NCI-H82 treated with DMSO at 0.1 percent for 48 hours (cell line): Measurements from ENCODE around the gene FEM1B.

Experiments
- DNase-seq: peaks from one replicate; lab custom pipeline; 2025; ENCODE audit not compliant: unreplicated experiment; lab: John Stamatoyannopoulos, UW

Gene FEM1B

GRCh38 chr15:68305420-68305871 is 27.9 kb downstream of the FEM1B start:
- DNase-seq = no peak

DNA sequence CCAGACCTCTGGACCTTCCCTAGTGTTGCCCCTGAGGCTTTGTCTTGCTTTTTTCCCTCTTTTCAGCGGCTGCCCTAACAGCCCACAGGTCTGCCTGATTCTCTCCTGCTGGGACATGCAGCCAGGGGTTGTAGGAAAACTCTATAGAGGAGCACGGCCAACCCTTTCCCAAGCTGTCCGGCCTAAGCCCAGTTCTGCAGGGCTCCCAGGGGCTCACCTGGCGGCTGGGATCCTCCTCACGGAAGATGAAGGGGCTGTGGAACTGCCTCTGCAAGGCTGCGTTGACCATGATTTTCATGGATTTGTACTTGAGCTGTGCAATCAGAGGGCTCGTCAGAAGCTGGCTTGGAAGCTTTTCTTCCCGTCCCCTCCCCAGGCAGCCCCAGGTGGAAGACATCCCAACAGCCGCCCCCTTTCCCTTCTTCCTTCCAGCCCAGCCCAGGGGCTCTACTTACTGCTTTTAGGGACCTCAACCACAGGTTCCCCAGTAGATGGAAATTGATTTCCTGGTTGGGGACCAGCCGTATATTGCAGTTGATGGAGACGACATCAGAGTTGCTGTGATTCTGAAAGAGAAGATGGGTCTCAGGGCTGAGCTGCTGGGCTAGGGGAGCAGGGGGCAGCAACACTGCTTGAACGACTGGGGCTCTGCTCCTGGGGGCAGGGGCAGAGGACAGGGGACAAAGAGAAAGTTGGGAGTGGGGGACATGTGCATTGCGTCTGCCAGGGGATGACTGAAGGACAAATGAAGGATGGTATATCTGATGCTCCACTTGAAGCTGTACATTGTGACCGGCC is 29.8 kb downstream of the FEM1B start:
- DNase-seq = no peak

GRCh38 chr15:68309024-68309423 is 31.5 kb downstream of the FEM1B start:
- DNase-seq = no peak

- no peak for DNase-seq
Observed at GRCh38 chr15:68310178-68310803, 32.7 kb downstream of the FEM1B start.

- no peak for DNase-seq
Observed at GRCh38 chr15:68310804-68311463, 33.4 kb downstream of the FEM1B start.

- no peak for DNase-seq
Observed at GRCh38 chr15:68311464-68311835, 33.9 kb downstream of the FEM1B start.

DNA sequence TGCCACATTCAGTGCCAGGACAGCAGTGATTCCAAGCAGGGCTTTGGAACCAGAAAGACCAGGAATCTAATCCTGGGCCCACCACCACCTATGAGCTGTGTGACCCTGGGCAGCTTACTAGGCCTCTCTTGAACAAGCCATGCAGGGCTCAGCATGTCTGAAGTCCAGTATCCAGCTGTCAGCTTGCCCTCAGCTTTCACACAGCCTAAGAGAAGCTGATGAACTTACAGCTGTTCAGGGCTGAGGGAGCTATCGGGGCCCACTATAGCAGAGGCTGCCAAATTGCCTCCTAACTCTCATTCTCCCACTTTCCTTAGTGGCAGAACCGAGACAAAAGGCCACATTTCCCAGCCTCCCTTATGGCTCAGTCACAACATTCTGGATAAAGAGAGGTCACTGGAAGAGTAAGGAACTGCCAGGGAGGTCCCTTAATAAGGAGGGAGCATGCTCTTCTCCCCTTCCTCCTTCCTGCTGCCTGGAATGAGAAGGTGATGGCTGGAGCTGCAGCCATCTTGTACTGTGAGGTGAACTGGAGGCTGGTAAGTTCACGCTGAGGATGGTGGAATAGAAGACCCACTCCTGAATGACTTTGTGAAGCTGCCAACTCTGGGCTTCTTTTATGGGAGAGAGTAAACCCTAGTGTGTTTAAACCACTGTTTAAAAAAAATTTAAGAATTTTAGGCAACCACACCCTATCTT is 34.5 kb downstream of the FEM1B start:
- DNase-seq = no peak

- DNase-seq = no peak
Observed at GRCh38 chr15:68312701-68313204, 35.2 kb downstream of the FEM1B start.

DNA sequence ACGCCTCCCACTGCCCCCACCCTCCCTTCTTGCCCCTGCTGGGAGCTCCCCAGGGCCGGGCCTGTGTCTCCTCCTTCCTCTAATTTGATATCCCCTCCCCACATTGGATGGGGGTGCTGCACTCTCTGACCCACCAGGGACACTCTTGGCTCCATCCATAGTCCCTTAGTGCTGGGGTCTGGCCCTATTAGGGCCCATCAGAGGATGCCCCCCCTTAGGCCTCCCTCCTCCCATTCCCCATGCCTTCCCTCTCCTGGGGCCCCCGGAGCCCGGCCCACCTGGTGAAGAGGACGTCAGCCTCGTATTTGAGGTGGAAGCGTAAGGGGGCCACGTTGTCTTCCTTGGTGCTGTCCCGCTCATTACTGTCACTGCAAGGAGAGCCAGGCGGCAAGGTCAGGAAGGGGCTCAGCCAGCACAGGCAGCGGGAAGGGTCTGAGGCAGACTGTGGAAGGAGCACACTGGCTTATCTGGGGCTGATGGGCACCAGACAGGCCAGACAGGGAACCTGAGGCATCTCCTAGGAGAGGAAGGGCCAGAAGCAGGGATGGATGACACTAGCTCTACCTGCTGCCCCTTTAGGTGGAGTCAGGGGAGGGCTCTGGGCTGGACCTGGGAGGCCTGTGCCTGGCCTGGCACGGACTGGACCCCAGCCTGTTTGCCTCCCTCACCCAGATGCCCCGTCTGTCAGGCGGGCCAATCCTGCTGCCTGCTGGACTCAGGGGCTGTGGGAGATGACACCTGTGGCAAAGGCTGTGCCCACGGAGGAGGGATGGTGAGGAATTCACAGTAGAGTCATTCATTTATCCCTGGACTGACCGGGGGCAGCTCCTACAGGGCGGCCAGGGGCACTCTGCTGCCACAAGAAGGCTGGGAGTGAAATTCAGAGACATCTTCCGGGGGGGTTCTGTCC is 36.2 kb downstream of the FEM1B start:
- no peak for DNase-seq

- no peak for DNase-seq
Observed at GRCh38 chr15:68314563-68314962, 37.0 kb downstream of the FEM1B start.

- no peak for DNase-seq
Observed at GRCh38 chr15:68315035-68315434, 37.5 kb downstream of the FEM1B start.

GRCh38 chr15:68315495-68316031 is 38.0 kb downstream of the FEM1B start:
- DNase-seq = no peak

DNA sequence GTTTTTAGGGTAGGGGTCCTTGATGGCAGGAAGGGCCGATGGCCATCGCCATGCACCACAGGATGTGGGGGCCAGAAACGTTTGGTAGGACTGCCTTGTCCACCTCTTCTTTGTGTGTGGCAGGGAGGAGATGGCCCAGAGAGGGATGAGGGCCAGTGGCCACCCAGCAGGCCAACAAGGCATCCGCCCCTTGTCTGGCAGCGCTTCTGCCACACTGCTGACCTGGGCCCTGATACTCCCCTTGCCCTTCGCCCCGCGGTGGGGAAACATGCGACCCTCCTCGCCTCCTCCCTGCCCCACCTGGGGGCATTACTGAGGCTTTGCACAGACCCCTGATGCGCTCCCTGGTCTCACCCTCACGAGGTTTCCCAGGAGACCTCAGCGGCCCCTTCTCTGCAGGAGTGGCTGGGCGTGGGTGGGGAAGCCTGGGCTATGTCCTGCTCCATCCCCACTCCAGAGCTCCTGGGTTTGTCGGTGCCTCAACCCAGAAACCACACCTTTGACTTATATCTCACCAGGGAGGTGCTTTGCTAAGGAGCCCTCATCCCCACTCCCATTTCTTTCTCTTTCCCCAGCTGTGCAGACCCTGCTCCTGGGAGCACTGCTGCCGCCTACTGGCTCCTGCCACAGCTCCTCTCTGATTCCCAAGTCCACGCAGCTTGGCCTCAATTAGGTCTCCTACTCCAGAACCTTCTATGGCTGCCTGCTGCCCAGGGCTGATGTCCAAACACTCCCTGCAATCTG is 38.7 kb downstream of the FEM1B start:
- DNase-seq = no peak

DNA sequence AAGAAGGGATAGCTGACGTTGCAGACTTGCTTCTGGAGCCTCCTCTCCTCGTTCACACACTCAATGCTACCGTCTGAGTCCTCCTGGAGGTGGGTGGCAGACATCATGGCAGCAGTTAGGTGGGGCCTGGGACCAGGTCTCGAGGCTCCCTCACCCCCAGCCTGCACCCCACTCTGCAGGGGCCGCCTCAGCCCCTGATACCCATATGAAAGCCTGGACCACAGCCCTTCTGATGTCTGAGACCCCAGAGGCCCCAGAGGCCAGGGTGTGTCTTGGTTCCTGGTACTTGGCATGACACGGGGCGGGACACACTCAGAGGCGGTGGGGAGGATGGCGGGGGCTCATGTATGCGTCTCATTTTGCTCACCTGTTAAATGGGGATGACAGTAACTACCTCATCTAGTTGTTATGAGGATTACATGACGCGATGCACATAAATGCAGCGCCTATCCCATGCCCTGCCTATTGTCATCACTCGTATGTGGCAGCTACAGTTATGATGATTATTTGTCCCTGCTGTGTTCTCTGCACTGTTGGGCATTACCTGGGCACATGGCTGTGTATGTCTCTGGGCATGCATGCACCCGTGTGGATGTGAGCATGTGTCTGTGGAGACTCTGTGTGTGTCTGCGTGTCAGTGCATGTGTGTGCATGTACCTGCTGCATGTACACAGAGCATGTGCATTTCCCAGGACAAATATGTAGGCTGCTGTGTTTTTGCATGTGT is 39.9 kb downstream of the FEM1B start:
- no peak for DNase-seq

DNA sequence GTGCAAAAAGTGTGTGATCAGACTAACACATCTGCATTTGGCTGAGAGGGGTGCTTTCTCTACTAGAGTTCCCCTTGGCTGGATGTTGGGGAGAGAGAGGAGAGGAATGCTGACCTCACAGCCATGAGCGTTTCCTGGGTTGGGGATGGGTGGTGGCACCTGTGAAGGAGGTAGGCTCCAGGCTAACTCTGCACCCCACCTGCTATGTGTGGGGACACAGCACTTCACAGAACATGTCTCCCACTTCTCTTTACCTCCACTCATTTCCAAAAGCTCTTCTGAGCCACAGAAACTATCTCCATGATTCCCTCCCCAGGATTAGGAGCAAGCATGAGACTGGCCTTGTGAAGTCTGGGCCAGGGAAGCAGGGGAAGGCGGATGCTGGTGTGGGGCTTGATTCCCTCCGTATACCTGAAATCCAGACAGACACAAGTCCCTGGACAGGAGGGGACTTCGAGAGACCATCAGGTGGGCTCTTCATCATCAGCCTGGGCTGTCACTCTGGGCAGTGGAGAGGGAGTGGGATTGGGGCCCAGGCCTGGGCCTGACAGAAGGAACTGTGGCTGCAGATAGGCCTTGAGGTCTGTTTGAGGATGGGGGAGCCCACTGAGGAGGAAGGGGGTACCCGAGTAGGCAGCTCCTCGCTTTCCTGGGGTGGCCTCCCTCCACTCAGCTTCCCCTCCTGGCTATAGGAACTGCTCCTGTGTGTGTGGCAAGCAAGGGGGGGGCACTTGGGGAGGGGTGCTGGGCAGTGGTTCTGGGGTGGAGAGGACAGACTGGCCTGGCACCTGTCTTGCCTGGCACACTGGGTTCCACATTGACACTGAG is 40.7 kb downstream of the FEM1B start:
- no peak for DNase-seq

DNA sequence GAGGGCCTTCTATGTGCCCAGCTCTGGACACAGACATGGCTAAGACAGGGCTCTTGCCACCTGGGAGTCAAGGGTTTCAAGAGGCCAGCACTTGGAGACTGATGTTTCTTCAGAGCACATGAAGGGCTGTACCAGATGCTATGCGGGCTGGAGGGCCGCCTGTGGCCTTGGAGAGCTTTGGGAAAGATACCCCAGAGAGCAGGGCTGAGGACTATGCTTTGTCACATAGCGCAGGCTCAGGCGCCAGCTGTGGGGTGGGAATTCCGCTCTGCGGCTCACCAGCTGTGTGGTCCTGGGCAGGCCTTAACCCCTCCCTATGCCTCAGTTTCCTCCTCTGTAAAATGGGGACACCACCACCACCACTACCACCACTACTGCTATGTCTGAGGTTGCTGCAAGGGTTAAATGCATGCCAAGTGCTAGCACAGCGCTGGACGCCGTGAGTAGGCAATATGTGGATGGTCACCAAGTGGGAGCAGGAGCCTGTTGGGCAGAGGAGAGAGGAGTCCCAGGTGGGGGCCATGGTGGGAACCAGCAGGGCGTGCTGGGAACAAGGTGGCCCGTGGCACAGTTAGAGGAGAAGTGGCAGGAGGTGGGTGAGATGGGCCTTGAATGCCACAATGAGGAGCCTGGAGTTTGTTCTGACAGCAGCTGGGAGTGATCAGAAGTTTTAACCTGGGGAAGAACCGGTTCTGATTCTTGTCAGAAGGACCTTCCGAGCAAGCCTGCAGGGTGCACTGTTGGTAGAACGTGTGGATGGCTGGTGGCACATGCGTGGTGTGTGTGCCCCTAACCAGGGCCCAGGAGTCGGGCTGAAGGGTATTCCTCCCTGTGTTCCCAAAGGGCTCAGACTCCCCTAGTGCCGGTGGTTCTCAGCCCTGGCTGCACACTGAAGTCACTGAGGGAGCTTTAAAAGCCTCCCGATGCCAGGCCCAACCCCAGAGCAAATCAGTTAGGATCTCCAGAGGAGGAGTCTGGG is 41.7 kb downstream of the FEM1B start:
- DNase-seq = no peak

GRCh38 chr15:68319997-68320396 is 42.5 kb downstream of the FEM1B start:
- DNase-seq = no peak
